Measurements from ENCODE around the gene POLR3G.

POLR3G gene

GRCh38 chr5:90483206-90483605 lies 8.5 kb downstream of the POLR3G start:
- Histone ChIP-seq H3K9me3 (no peaks in the 10 kb centered on the region), H3K36me3 (no peaks in the 10 kb centered on the region), H3K27me3 (no peaks in the 10 kb centered on the region), H3K4me1 (no peaks in the 10 kb centered on the region), H3K27ac (no peak overlapping the region), H3K4me3 (no peak overlapping the region)
- no peak for DNase-seq
- intact Hi-C loops (cut with DNase I; ENCODE audit: low total_unique reads), result no loop called here
- TF ChIP-seq CTCF (IDR thresholded peaks at IDR 0.05), result no peak

GRCh38 chr5:90484540-90484939 lies 9.9 kb downstream of the POLR3G start:
- H3K4me3 ChIP-seq, result no peak overlapping the region
- H3K27me3 ChIP-seq, result no peaks in the 10 kb centered on the region
- no peaks in the 10 kb centered on the region for H3K9me3 ChIP-seq
- H3K4me1 ChIP-seq, result no peaks in the 10 kb centered on the region
- intact Hi-C loops (cut with DNase I; ENCODE audit: low total_unique reads), result no loop called here
- no peak for DNase-seq
- H3K36me3 ChIP-seq, result no peaks in the 10 kb centered on the region
- no peak for TF ChIP-seq CTCF (IDR thresholded peaks at IDR 0.05)
- H3K27ac ChIP-seq, result no peak overlapping the region

GRCh38 chr5:90488791-90489190 lies 14.1 kb downstream of the POLR3G start:
- Histone ChIP-seq H3K27me3 (no peaks in the 10 kb centered on the region), H3K4me1 (no peaks in the 10 kb centered on the region), H3K9me3 (no peaks in the 10 kb centered on the region), H3K4me3 (no peak overlapping the region), H3K27ac (no peak overlapping the region), H3K36me3 (no peaks in the 10 kb centered on the region)
- DNase-seq, result no peak
- TF ChIP-seq CTCF (IDR thresholded peaks at IDR 0.05), result no peak
- intact Hi-C loops (cut with DNase I; ENCODE audit: low total_unique reads), result no loop called here

GRCh38 chr5:90494043-90494442 lies 19.4 kb downstream of the POLR3G start:
- TF ChIP-seq CTCF (IDR thresholded peaks at IDR 0.05), result no peak
- H3K4me3 ChIP-seq, result no peak overlapping the region
- no peak for DNase-seq
- H3K9me3 ChIP-seq, result no peaks in the 10 kb centered on the region
- H3K36me3 ChIP-seq, result no peaks in the 10 kb centered on the region
- intact Hi-C loops (cut with DNase I; ENCODE audit: low total_unique reads), result no loop called here
- H3K27ac ChIP-seq, result no peak overlapping the region
- no peaks in the 10 kb centered on the region for H3K27me3 ChIP-seq
- no peaks in the 10 kb centered on the region for H3K4me1 ChIP-seq

GRCh38 chr5:90495146-90495545 lies 20.5 kb downstream of the POLR3G start:
- no peak for DNase-seq
- H3K9me3 ChIP-seq, result no peaks in the 10 kb centered on the region
- no peak for TF ChIP-seq CTCF (IDR thresholded peaks at IDR 0.05)
- H3K4me3 ChIP-seq, result no peak overlapping the region
- no peak overlapping the region for H3K27ac ChIP-seq
- H3K27me3 ChIP-seq, result no peaks in the 10 kb centered on the region
- no peaks in the 10 kb centered on the region for H3K4me1 ChIP-seq
- H3K36me3 ChIP-seq, result no peaks in the 10 kb centered on the region
- intact Hi-C loops (cut with DNase I; ENCODE audit: low total_unique reads), result no loop called here

GRCh38 chr5:90503596-90503995 lies 28.9 kb downstream of the POLR3G start:
- intact Hi-C loops (cut with DNase I; ENCODE audit: low total_unique reads), result no loop called here
- Histone ChIP-seq H3K27ac (no peak overlapping the region), H3K4me3 (no peak overlapping the region), H3K4me1 (no peaks in the 10 kb centered on the region), H3K9me3 (no peaks in the 10 kb centered on the region), H3K36me3 (no peaks in the 10 kb centered on the region), H3K27me3 (no peaks in the 10 kb centered on the region)
- no peak for DNase-seq
- TF ChIP-seq CTCF (IDR thresholded peaks at IDR 0.05), result no peak
